GM12878 (cell line): ENCODE data around the gene SLC41A1. TPM values are rescaled to one million over a fixed set of nuclear protein-coding genes. Genes with fewer than 3 reads are reported as not detected.
A peak's percentile ranks its signal among the peaks of the same experiment; 100 is the strongest.

ENCODE experiments used
- ATAC-seq: fragments of 200-7000 bp; cut with Tn5 transposase; 3 replicates; pipeline ENCODE4 v1.9.1; 2020; ENCODE audit warnings: mild to moderate bottlenecking, moderate library complexity
- BruUV-seq: library from RNA; stranded (reverse); fragments of 400-500 nt; replicated peaks from 2 replicates; lab custom pipeline; 2021; lab: Mats Ljungman, UMichigan
- CTCF ChIA-PET: fragments of 300-600 bp; sonication (Branson Sonifier 250); formaldehyde crosslinking; extraction: SDS; loops from one replicate; lab custom pipeline; 2021; ENCODE audit warnings: inconsistent platforms; lab: Yijun Ruan, JAX
- POLR2A ChIA-PET: fragments of 350-600 bp; formaldehyde crosslinking; extraction: SDS; loops from one replicate; lab custom pipeline; 2021; ENCODE audit warnings: inconsistent platforms; lab: Charles Lee
- RAD21 ChIA-PET: fragments of 300-600 bp; sonication (Branson Sonifier 250); formaldehyde crosslinking; loops from one replicate; lab custom pipeline; 2023; ENCODE audit warnings: antibody characterized with exemption; ENCODE audit not compliant: unreplicated experiment; lab: Charles Lee
- SMC1A ChIA-PET: fragments of 300-600 bp; sonication (Branson Sonifier 250); formaldehyde crosslinking; loops from one replicate; lab custom pipeline; 2023; ENCODE audit not compliant: unreplicated experiment, uncharacterized antibody; lab: Charles Lee
- DNase-seq: peaks from one replicate; pipeline ENCODE4 v3.0.0-alpha.2; 2011; ENCODE audit warnings: low read depth, low spot score
- FAIRE-seq: peaks from 3 replicates; lab custom pipeline; 2011; peaks lifted over from hg19 to GRCh38; lab: Jason Lieb, UNC
- H2AFZ ChIP-seq: 2 replicates; pipeline ENCODE4 v1.6.0; 2011; ENCODE audit warnings: low read depth, low read length, control low read depth; ENCODE audit not compliant: control insufficient read depth
- H3K27ac ChIP-seq: 2 replicates; pipeline ENCODE4 v1.5.1; 2011; ENCODE audit warnings: control low read depth; ENCODE audit not compliant: control insufficient read depth, insufficient read depth
- H3K27me3 ChIP-seq, 2 experiments: replicated peaks in 1 of 2; 2 replicates each; pipeline versions ENCODE4 v1.6.0 to v1.6.1; 2011; ENCODE audit warnings: low read length in 1 of 2; ENCODE audit not compliant: control insufficient read depth in 2 of 2, insufficient read depth in 2 of 2
- H3K36me3 ChIP-seq, 2 experiments: 2 replicates each; pipeline ENCODE4 v1.5.1; 2011; ENCODE audit warnings: low read length in 1 of 2; ENCODE audit not compliant: control insufficient read depth in 2 of 2, insufficient read depth in 2 of 2
- H3K4me1 ChIP-seq: 2 replicates; pipeline ENCODE4 v1.6.1; 2011; ENCODE audit warnings: mild to moderate bottlenecking, low read length, moderate library complexity, mixed read lengths; ENCODE audit not compliant: control insufficient read depth, insufficient read depth
- H3K4me2 ChIP-seq: 2 replicates; pipeline ENCODE4 v1.6.0; 2011; ENCODE audit warnings: control low read depth; ENCODE audit not compliant: control insufficient read depth, insufficient read depth
- H3K4me3 ChIP-seq: fragments of 200-600 bp; sonication (generic); 2 replicates; pipeline ENCODE4 v1.5.1; 2016
- H3K79me2 ChIP-seq: 2 replicates; pipeline ENCODE4 v1.6.0; 2011; ENCODE audit warnings: low read length; ENCODE audit not compliant: control insufficient read depth, insufficient read depth
- H3K9ac ChIP-seq: 2 replicates; pipeline ENCODE4 v1.8.0; 2011; ENCODE audit warnings: low read length, control low read depth, mixed read lengths; ENCODE audit not compliant: control insufficient read depth, insufficient read depth
- H3K9me3 ChIP-seq: replicated peaks from 3 replicates; pipeline ENCODE4 v1.5.1; 2011; ENCODE audit warnings: mild to moderate bottlenecking, low read length; ENCODE audit not compliant: control insufficient read depth, insufficient read depth
- H4K20me1 ChIP-seq: 2 replicates; pipeline ENCODE4 v1.6.0; 2011; ENCODE audit not compliant: control insufficient read depth, insufficient read depth
- MAX ChIP-seq: IDR thresholded peaks from 2 replicates; pipeline ENCODE4 v1.6.1; 2012; ENCODE audit warnings: low read depth, low read length, improper control_type of control experiment
- SIX5 ChIP-seq: IDR thresholded peaks from 2 replicates; pipeline ENCODE4 v1.6.1; 2011; ENCODE audit warnings: mild to moderate bottlenecking, low read depth, low read length, moderate library complexity; ENCODE audit not compliant: severe bottlenecking
- SRF ChIP-seq, 2 experiments: IDR thresholded peaks; 2 replicates each; pipeline ENCODE4 v1.6.1; 2011; ENCODE audit warnings: low read depth in 2 of 2, low read length in 2 of 2, mild to moderate bottlenecking in 1 of 2, moderate library complexity in 1 of 2
- SUPT20H ChIP-seq: IDR thresholded peaks from 2 replicates; pipeline ENCODE4 v1.6.1; 2011; ENCODE audit warnings: low read depth, mild to moderate bottlenecking, low read length, moderate library complexity, borderline replicate concordance; ENCODE audit not compliant: control insufficient read depth
- WRNIP1 ChIP-seq: IDR thresholded peaks from 2 replicates; pipeline ENCODE4 v1.6.1; 2011; ENCODE audit warnings: low read depth, low read length, improper control_type of control experiment, borderline replicate concordance
- YY1 ChIP-seq: IDR thresholded peaks from 2 replicates; pipeline ENCODE4 v1.6.1; 2011; ENCODE audit warnings: low read depth, mild to moderate bottlenecking, low read length
- WGBS: methylation state at CpG from one replicate; pipeline ENCODE4 v1.1.6; 2016; ENCODE audit warnings: low lambda C conversion rate; ENCODE audit not compliant: insufficient replicate concordance, insufficient coverage; ENCODE audit errors: missing lambda C conversion rate; 5-methylcytosine and 5-hydroxymethylcytosine counted together
- in situ Hi-C: fragments of 300-500 bp; cut with MboI; formaldehyde crosslinking; loops from 9 replicates; pipeline ENCODE4 v1.14.3; 2018; ENCODE audit warnings: mixed read lengths
- intact Hi-C: fragments of 100-400 bp; cut with micrococcal nuclease; formaldehyde crosslinking; loops from one replicate; pipeline ENCODE4 v1.14.2; 2022; ENCODE audit not compliant: unreplicated experiment
- polyA plus RNA-seq, 11 experiments: library from polyadenylated mRNA; depleted of rRNA in 4 of 11; unstranded in 6 of 11; stranded (reverse) in 5 of 11; fragments of >200 nt; fragmentation: Nextera tagmentation in 4 of 11; fragmentation: Illumina TruSeq in 1 of 11; extraction: Ambion mirVana in 4 of 11; extraction: Trizol in 1 of 11; gene quantifications; 1 replicate in 1 of 11; 2 replicates in 10 of 11; pipeline versions ENCODE4 v1.2.1 to v1.2.3, GENCODE V29; 2011 to 2016; ENCODE audit warnings: inconsistent platforms in 2 of 11, missing spikeins in 2 of 11, low read depth in 1 of 11
- total RNA-seq, 4 experiments: library from RNA; depleted of rRNA in 3 of 4; stranded (reverse); fragments of >200 nt in 3 of 4; fragmentation: Illumina TruSeq in 1 of 4; extraction: Trizol in 1 of 4; gene quantifications; 2 replicates each; pipeline versions ENCODE4 v1.2.1 to v1.2.3, GENCODE V29; 2013 to 2021

SLC41A1 gene
- total and polyA plus RNA-seq, 10 of the 15 experiments (the other 5 are each of a cell fraction or from before 2014, with no cell fraction given), result 0.13 to 11.3 (median 0.42) TPM

- no peak for TF ChIP-seq SUPT20H
These were observed 3.5 kb downstream of the SLC41A1 start (continued) for GRCh38 chr1:205809469-205809868.

- Histone ChIP-seq H3K4me3 (no peak overlapping the region), H3K9ac (no peak overlapping the region), H3K4me2 (no peak overlapping the region), H3K79me2 (no peaks in the 10 kb centered on the region), H3K36me3 (no peaks in the 10 kb centered on the region), H3K27me3 (no peaks in the 10 kb centered on the region), H3K9me3 (no peaks in the 10 kb centered on the region), H2AFZ (no peak overlapping the region), H3K4me1 (no peaks in the 10 kb centered on the region; the same call in 1 of the 2 replicates), H3K27ac (no peak overlapping the region), H4K20me1 (no peaks in the 10 kb centered on the region)
- ChIA-PET CTCF (interaction anchor here (0.8 to 1.9 kb wide), 14 partner anchors 11 to 209 kb away, joined by 3 to 11 read pairs (median 4); no protein-coding TSS in a partner anchor), SMC1A (interaction anchor here (1.0 to 1.9 kb wide), 9 partner anchors 13 to 172 kb away, joined by 3 to 6 read pairs (median 3); partner anchors contain the start of gene RAB29), POLR2A (interaction anchor here (1.2 kb wide), 1 partner anchor 31 kb away, joined by 3 read pairs; no protein-coding TSS in a partner anchor), RAD21 (interaction anchor here (1.7 kb wide), 2 partner anchors 146 to 172 kb away, joined by 5 to 7 read pairs; no protein-coding TSS in a partner anchor)
- 32% methylated on average over 5 of the region's 5 CpGs for WGBS
- intact Hi-C loops, result no loop called here
- no peak for DNase-seq
- peak; percentile 54 for ATAC-seq
- TF ChIP-seq SIX5 (no peak), YY1 (no peak), SRF (IDR thresholded peaks at IDR 0.05; ENCODE audit: low read depth in 2 of 2, low read length in 2 of 2) (no peak), MAX (no peak), WRNIP1 (no peak)
- no TSS peak for BruUV-seq
- FAIRE-seq, result no peak
- in situ Hi-C loops, result no loop called here
These were observed 7.8 kb downstream of the SLC41A1 start for GRCh38 chr1:205805082-205805711.
